CD4-positive, alpha-beta T cell treated with Interleukin-15 for 4 hours (primary cell): ENCODE measurements around the gene ZNF609.
"Not testable (repeated sequence)": the region's sequence is repeated elsewhere in the genome, so short reads cannot be mapped to it uniquely, and the experiment has no call there.

Experiments
- DNase-seq: peaks from one replicate; pipeline ENCODE4 v3.0.0-alpha.2; 2020; ENCODE audit warnings: low spot score

ZNF609 gene

DNA sequence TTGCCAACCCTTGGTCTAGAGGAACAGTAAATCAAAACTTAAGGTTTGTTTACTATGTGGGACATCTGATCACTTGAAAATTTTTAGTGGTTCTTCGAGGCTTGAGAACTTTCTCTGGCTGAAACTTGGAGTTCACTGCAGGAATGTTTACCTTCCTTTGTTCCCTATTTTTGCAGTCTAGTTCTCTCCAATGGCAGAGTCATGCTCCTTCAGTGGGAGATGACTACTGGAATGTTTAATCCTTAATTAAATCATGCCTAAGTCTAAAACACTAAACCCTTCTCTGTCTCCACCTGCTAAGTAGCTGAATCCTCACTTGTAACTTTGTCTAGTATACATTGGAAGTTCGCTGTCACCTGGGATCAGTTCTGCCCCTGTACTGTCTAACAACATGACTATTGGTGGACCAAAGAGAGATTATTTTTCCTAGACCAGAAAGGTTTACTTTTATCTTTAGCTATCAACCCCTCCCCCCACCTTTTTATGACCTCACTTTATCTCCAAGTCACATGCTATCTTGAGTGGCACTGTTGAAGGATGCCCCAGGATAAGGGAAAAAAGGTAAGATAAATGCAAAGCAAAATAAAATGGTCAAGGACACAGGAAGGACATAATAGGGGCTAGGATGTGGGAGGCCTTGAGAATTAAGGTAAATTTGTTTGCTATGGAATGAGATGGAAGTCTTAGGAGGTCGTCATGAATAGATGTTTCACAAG lies 1.2 kb upstream of the ZNF609 start:
- DNase-seq, result no peak

DNA sequence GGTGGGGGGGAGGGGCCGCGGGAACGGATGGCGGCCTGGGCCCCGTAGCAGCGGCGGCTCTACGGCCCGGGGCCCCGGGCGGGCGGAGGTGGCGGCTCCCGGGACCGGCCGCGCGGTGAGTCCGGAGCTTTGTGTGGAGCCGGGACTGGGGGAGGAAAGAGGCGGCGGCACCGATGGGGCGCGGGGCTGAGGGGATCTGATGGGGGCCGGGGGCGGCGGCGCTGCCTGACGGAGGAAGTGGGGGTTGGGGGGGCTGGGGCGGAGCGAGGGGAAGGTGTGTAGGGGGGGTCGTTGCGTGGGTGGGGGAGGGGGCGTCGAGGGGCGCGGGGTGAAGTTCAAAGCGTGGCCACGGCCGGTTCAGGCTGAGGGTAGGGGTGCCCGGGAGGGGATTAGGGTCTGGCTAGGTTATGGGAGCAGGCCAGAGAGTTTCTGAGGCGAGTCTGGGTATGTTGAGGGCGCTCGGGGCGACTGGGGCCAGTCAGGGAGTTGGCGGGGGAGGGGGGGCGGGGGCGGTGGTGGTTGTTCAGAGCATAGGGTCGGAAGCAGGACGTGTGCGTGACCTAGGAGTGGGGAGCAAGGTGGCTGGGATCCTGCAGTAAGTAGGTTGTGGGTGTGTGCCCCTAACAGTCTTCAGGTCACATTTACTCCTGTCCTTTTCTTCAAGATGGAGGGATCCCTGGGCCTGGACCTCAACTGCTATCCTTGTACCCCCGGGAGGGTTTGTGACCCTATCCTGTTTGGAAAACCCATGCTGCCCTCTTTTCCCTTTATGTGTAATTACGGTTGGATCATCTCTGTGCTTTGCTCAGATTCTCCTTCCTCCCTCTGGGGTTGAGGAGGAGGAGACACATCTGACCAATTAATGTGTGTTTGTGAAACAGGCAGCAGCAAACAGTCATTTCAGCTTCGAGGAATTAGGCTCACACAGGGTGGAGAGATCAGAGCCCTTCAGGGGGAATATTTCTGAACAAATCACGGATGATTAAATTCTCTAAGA lies 644 bp downstream of the ZNF609 start:
- DNase-seq, result peak; percentile 50

DNA sequence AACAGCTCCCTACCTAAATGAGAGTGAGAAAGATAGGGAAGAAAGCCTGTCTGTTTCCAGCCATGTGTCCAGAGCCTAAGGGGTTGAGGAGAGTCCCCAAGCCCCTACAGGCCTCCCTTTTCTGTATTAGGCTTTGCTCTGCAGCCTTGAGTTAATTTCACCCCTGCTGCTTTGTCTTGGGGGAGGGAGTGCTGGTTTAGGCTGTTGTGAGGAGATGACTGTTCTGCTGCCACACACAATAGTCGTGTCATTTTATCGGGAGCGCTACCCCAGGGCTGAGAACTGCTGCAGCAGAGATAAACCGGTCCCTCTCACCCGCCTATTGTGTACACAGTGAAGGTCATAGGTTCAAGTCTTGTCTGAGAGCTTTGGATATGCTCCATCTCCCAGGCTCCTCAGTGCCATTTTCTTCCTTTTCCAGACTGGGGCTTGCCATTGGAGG lies 1.4 kb downstream of the ZNF609 start:
- DNase-seq, result peak; percentile 9

DNA sequence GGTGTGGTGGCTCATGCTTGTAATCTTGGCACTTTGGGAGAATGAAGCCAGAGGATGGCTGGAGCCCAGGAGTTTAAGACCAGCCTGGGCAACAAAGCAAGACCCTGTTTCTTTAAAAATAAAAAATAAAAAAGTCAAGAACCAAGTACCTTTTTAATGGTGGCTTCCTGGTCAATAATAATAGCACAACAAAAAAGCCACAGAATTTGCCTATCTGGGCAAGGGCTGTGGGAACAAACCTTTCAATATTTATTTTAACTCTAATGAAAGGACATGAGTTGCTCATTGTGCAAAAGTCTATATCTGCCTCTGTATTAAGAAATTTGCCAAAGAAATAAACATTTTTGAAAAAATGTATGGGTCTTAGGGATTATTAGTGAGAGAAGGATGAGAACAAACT lies 2.1 kb downstream of the ZNF609 start:
- DNase-seq, result no peak

DNA sequence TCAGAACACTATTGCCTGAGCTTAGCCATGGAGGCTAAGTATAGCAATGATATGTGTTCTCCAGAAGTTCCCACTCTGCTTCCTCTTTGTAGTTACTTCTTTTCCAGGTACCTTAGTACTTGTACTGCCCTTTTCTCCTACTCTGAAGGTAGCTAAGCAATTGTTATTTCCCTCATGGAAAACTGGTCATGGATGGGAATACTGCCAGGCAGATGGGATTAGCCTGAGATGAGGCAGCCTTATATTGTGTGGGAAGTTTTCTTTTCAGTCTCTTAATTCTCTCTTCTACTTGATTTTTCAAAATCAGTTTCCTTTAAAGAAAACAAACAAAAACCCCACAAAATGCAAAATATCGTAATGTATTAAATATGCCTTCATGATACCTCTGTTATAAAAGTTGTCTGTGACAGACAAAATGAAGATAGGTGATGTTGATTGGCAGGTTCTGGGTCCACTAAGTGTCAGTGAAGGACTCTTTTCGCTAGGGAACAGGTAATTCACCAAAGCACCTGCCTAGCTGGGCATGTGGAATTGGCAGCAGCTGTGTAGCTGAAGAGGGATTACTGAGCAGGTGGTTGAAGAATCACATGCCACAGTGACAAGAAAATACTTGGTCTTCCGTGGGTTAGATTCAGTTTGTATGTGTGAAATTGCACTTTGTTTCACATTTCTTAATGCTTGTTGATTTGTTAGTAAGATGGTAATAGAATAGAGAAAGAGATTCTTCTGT lies 4.1 kb downstream of the ZNF609 start:
- DNase-seq, result no peak

DNA sequence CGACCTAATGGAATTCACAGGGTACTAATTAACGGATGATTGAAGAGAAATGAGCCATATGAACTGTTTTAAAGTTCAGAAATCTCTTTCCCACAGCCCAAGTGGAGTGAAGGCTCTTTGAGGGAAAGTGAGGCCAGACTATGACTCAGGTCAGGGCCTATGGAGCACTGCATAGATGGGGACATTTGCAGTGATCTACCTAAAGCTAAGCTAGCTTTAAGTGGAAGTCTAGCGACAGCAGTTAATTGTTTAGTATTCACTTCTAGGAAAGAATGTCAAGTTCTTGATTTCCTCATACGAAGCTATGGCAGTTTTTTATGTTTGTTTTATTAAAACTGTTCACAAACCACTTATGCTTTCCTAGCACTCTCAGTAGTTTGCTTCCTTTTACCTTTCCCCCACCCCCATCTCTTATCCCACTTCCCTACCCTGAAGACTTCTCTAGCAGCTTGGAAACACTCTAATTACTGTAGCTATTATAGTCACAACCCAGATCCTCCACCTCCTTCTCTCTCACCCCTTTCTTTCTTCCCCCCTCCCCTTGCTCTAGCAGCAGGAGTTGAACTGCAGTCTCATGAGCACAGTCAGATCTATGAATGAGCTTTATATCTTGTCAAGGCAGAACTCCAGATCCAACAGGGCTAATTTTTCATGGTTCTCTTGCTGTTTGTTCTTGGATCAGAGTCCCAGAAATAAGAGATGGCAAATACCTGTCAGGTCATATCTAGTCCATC lies 6.2 kb downstream of the ZNF609 start:
- DNase-seq, result no peak

DNA sequence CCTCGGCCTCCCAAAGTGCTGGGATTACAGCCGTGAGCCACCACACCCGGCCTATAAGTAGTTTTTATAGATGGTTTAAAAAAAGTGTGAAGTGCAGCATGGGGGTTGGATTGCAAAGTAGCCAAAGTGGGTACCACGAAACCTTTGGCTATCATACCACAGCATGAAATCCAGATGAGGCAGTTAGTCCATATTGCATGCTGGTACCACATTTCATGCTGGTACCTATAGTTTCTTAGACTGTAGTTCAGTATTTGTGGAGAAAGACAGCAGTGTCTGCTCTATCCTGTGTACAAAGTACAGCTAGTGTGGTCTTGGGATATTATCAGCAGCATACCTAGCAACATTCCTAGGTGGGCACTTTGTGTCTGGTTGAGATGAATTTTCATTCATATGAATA lies 11.8 kb downstream of the ZNF609 start:
- no peak for DNase-seq

DNA sequence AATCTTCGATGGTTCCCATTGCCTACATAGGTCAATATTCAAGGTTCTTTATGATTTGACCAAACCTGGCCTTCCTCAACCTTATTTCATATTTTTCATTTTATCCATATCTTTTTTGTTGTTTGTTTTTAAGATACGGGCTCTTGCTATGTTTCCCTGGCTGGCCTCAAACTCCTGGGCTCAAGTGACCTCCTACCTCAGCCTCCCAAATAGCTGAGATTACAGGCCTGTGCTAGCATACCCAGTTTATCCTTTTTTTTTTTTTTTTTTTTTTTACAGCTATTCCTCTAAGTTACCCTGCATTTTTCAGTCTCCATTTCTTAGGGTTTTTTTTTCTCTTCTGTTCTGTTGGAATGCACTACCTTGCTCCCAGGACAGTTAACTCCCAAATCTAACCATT lies 14.5 kb downstream of the ZNF609 start:
- no peak for DNase-seq

DNA sequence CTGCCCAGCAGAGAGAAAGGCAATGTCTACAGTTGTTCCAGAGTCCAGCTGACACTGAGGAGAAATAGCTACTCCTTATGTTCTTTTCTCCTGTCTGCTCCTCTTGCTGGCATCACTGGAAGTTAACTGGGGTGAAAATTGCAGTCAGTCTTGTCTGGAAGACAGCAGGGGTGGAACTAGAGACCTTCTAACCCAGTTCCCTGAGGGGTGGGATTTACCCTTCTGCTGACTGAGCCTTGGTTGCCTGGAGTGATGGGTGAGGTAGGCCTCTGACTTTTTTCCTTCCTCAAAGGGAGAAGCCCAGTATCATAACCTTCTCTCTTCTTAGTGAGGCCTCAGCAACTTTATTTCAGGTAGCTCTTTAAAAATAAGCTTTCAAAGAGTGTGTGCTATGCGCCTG lies 16.2 kb downstream of the ZNF609 start:
- no peak for DNase-seq

DNA sequence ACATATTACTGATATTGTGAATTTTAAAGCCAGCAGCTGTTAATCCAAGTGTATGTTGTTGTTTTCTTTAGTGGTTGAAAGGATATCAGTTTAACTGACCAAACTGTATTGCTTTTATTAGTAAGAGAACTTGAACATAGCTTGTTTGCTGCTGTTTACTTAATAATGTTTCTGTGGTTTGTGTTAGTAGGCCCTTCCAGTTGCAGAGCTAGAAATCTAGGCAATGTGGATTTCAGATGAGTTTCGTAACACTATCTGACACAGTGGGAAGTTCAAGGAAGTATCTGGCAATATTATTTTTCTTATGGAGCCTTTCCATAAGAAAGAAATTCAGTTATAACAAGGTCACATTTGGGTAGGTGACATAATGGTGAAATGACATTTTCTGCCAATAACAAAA lies 18.5 kb downstream of the ZNF609 start:
- no peak for DNase-seq

DNA sequence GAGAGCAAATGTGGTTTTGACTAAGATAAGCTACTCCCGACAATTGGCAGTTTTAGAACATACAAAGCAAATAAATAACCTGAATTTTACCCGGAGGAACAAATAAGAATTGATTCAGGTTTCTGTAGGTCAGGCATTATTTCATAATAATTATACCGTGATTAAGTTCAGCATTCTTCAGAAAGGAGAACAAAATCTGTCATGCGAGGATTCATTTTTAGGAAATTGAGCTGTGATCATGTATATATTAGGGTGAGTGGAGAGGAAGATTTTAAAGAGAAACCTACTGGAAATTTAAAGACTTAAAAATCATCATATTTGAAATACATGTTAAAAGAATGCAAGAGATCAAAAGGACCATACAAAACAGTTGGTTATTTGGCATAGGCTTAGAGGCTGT lies 20.5 kb downstream of the ZNF609 start:
- no peak for DNase-seq

DNA sequence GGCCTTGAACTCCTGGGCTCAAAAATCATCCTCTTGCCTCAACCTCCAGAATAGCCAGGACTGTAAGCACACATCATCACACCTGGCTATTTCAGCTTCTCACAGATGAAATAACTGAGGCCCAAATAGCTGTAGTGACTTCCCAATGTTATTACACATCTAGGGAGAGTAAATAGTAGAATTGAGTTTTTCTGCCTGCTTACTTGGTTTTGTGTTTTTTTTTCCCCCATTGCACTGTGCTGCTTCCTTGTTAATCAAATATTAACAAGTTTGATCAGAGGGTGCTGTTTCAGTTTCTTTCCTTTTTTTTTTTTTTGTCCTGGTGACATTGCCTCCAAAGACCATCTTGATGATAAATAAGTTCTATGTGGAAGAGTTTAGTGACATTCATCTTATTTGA lies 23.4 kb downstream of the ZNF609 start:
- no peak for DNase-seq

DNA sequence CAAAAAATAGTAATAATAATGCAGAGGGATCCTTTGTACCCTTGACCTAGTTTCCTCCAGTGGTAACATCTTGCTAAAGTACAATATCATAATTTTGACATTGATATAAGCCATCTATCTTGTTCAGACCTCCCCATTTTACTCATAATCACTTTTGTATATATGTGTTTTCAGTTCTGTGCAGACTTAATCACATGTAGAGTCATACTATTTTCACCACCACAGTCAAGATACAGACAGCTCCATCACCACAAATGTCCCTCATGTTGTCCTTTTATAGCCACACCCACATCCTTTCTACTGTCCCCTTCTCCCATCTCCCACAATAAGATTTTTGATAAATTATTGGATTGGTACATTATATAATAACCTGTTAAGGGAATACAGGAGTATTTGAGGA lies 25.4 kb downstream of the ZNF609 start:
- DNase-seq, result no peak

DNA sequence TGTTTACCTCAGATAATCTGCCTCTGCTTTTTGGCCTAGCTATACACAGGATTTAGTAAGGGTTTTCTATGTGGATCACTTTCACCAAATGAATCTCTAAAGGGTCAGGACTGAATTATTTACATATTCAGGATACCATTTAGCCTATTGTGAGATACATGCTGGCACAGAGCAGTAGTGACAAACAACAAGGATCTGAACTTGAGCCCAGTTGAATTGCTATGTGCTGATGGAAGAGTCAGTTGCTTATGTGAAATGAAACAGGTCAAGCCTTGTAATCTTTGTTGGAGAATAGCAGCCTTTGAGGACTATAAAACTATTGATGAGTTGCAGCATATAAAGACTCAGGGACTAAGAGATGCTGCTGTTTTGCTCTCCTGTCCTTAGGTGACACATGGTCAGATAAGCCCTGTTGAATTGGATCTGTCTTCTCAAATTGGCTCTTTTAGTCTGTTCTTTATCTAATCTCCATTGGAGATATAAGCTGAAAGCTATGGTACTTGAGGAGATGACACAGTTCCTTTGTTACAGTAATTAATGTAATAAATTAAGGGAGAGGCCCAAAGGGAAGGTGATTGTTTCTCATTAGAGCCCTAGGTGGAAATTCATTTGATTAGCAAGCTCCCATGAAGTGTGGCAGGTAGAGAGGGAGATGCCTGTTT lies 30.4 kb downstream of the ZNF609 start:
- no peak for DNase-seq

DNA sequence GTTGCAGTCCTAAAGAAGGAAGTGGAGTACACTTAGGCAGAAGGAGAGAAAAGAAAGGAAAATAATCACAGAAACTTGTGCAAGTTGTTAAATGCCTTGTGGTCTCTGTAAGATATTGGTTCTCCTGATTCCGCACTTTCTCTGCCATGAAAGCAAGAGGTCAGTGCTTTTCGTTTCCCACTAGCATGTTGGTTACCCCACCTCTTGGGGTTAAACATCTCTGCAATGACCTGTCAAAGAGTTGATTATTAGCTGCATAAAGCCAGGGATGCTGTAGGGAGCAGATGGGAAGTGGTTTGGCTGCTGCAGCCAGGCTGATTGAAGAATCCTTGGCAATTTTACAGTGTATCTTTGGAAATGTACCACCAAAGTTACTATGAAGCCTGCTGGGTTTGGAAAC lies 33.3 kb downstream of the ZNF609 start:
- DNase-seq, result no peak

DNA sequence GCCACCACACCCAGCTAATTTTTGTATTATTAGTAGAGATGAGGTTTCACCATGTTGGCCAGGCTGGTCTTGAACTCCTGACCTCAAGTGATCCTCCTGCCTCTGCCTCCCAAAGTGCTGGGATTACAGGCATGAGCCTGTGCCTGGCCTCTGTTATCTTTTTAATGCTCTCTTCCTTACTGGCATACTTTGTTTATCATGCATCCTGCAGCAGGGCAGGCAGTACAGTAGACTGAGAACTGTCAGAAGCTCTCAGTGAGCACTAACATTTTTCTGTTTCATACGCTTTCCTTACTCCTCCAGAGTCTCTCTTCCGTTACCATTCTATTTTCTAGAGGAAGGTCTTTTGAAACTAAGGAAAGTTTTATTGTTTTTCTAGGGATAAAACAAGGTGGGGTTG lies 35.6 kb downstream of the ZNF609 start:
- not testable (repeated sequence) for DNase-seq

DNA sequence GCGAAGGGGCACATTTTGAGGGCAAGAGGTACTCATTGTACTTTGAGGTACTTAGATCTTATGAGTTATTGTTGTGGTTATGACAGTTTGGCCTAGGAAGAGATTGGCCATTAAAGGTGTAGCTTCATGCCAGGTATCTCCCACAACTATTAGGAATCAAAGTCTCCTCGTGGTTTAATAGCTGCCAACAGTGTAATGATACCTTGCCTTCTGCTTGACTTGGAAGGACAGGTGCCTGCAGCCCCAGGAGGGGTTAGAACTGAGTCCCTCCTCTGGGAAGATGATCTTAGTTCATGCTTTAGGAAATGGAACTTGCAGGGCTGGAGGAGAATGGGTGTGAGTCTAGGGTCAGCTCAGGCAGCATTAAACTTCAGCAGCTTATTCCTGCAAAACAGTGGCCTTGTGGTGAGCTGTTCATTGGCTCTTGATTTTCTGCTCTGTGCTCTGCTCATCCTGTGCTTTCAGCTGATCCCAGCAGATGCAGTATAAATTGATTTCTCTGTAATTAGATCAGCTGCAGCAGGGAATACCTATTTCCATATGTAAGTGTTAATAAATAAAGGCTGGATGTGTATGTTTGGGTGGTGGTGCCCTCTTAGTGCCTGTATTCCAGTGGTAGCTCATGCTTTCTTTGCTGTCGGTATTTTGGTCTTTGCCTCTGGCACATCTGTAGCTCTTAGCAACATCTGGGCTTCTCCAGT lies 40.5 kb downstream of the ZNF609 start:
- no peak for DNase-seq

DNA sequence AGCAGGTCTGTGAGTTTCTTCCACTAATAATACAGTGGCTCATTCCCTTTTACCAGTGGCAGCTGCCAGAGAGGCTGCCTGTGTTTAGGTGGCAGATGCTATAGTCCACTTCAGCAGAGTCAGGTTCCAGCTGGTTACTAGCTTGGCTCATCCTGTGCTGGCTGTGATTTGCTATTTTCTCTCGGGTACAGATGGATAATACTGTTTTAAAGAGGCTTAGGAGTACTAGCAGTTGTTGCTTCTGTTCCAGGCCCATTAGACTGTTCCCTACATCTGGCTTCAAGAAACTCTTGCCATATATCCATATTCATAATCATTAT lies 41.0 kb downstream of the ZNF609 start:
- no peak for DNase-seq

DNA sequence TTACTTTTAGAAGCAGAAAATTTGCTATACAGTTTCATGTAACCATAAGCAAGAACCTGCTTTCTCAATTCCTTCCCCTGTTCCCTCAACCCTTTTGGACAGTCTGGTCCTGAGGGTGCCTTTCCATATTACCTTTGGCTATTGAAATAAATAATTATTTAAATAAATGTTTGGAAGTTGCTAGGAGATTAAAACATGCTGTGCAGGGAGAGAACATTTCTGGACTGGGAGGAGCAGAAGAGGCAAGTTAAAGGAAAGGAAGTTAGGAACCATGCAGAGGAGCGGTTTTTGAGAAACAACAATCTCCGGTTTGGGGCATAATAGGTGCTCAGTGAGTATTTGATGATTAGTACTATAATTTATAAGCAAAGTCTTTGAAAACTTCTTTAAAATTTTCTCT lies 41.8 kb downstream of the ZNF609 start:
- no peak for DNase-seq

DNA sequence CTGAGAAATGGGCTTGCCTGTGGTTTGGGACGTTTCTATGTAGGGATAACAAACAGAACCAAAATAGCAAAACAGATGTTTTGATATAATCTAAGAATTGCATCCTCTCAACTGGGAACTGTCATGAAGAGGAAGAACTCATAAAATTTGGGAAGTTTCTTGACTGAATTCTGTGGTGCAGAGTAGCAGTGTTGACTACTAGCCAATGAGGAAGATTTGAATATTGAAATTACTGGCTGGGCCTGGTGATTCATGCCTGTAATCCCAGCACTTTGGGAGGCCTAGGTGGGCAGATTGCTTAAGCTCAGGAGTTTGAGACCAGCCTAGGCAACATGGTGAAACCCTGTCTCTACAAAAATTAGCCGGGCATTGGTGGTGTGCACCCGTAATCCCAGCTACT lies 42.2 kb downstream of the ZNF609 start:
- no peak for DNase-seq

DNA sequence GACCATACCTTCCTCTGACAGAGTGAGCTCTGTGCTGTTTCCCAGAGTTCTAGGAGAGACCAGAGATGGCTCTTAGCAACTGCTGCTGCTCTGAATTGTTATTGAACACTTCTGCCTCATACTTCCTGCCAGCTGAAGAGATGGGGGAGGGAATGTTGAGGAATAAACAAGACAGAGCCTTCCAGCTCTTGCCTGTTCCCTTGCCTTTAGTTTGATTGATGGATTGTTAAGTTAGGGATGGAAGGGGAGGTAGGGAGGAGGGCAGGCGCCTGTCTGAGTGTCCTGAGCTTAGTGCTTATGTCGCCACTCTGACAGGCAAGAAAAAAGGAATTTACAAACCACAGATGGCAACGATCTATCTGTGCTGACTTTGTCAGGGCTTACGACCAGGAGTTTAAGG lies 42.8 kb downstream of the ZNF609 start:
- no peak for DNase-seq
